Stimulated activated CD8-positive, alpha-beta memory T cell treated with anti-CD3 and anti-CD28 coated beads, Interleukin-4, amount 100 ng/mL, for 24 hours (primary cell): ENCODE measurements around the gene GLI1.
"Not testable (repeated sequence)": the region's sequence is repeated elsewhere in the genome, so short reads cannot be mapped to it uniquely, and the experiment has no call there.

ENCODE experiments used
- DNase-seq: peaks from one replicate; pipeline ENCODE4 v3.0.0-alpha.2; 2020; ENCODE audit warnings: low read depth

GLI1 gene

GRCh38 chr12:57498132-57498502, 38.5 kb downstream of the GLI1 start:
- DNase-seq = no peak

GRCh38 chr12:57498571-57498970, 39.0 kb downstream of the GLI1 start:
- DNase-seq = no peak

GRCh38 chr12:57500213-57500612, 40.6 kb downstream of the GLI1 start:
- no peak for DNase-seq

GRCh38 chr12:57502311-57502969, 42.9 kb downstream of the GLI1 start:
- DNase-seq = not testable (repeated sequence)

GRCh38 chr12:57506541-57506940, 47.0 kb downstream of the GLI1 start:
- DNase-seq = not testable (repeated sequence)

GRCh38 chr12:57507796-57508195, 48.2 kb downstream of the GLI1 start:
- not testable (repeated sequence) for DNase-seq

GRCh38 chr12:57511161-57511560, 51.6 kb downstream of the GLI1 start:
- DNase-seq = no peak

- DNase-seq = no peak
Observed at GRCh38 chr12:57511588-57512325, 52.2 kb downstream of the GLI1 start.

GRCh38 chr12:57512665-57513064, 53.1 kb downstream of the GLI1 start:
- DNase-seq = no peak

GRCh38 chr12:57513266-57513665, 53.7 kb downstream of the GLI1 start:
- DNase-seq = no peak

GRCh38 chr12:57513677-57514076, 54.1 kb downstream of the GLI1 start:
- not testable (repeated sequence) for DNase-seq

- DNase-seq = not testable (repeated sequence)
Observed at GRCh38 chr12:57514246-57514645, 54.7 kb downstream of the GLI1 start.

- DNase-seq = no peak
Observed at GRCh38 chr12:57514720-57515407, 55.3 kb downstream of the GLI1 start.

GRCh38 chr12:57515408-57515933, 55.9 kb downstream of the GLI1 start:
- DNase-seq = no peak

GRCh38 chr12:57515934-57516541, 56.5 kb downstream of the GLI1 start:
- no peak for DNase-seq

- no peak for DNase-seq
Observed at GRCh38 chr12:57516617-57517153, 57.1 kb downstream of the GLI1 start.

GRCh38 chr12:57517187-57517586, 57.6 kb downstream of the GLI1 start:
- DNase-seq = no peak

- not testable (repeated sequence) for DNase-seq
Observed at GRCh38 chr12:57517718-57518117, 58.1 kb downstream of the GLI1 start.

- DNase-seq = no peak
Observed at GRCh38 chr12:57518176-57518919, 58.8 kb downstream of the GLI1 start.

GRCh38 chr12:57518920-57519795, 59.6 kb downstream of the GLI1 start:
- no peak for DNase-seq

- no peak for DNase-seq
Observed at GRCh38 chr12:57519796-57520052, 60.1 kb downstream of the GLI1 start.
